Subcutaneous abdominal adipose tissue (tissue), 5 donors: ENCODE results near the gene LMO1.

Experiments
- H3K27ac ChIP-seq: one replicate; pipeline ENCODE4 v1.7.0; 2013; ENCODE audit warnings: low read depth, mild to moderate bottlenecking, inconsistent platforms, low read length, moderate library complexity
- H3K27me3 ChIP-seq, 5 donors: one replicate each; pipeline ENCODE4 v1.7.0; 2013; ENCODE audit warnings: low read length in 5 of 5, inconsistent platforms in 1 of 5; ENCODE audit not compliant: control insufficient read depth in 5 of 5, insufficient read depth in 4 of 5
- H3K36me3 ChIP-seq, 5 donors: one replicate each; pipeline ENCODE4 v1.7.0; 2013; ENCODE audit warnings: low read length in 5 of 5; ENCODE audit not compliant: control insufficient read depth in 5 of 5, insufficient read depth in 5 of 5
- H3K4me1 ChIP-seq, 5 donors: one replicate each; pipeline ENCODE4 v1.7.0; 2013; ENCODE audit warnings: low read length in 5 of 5, mild to moderate bottlenecking in 3 of 5, moderate library complexity in 1 of 5; ENCODE audit not compliant: control insufficient read depth in 5 of 5, insufficient read depth in 5 of 5
- H3K4me3 ChIP-seq, 5 donors: one replicate each; pipeline ENCODE4 v1.7.0; 2013; ENCODE audit warnings: low read length in 5 of 5, low read depth in 1 of 5
- H3K9ac ChIP-seq, 5 donors: one replicate each; pipeline ENCODE4 v1.7.0; 2013; ENCODE audit warnings: low read length in 5 of 5, mild to moderate bottlenecking in 4 of 5, moderate library complexity in 3 of 5
- H3K9me3 ChIP-seq, 5 donors: one replicate each; pipeline ENCODE4 v1.7.0; 2013; ENCODE audit warnings: low read length in 5 of 5; ENCODE audit not compliant: control insufficient read depth in 5 of 5
- donor health status: healthy.
- donor health status: healthy.
- donor health status: healthy.
- donor health status: healthy.
- donor health status: healthy.

Gene LMO1

GRCh38 chr11:8230178-8230859 lies 33.4 kb downstream of the LMO1 start:
- Histone ChIP-seq H3K36me3 (no peaks in the 10 kb centered on the region), H3K27me3 (peaks cover 0 to 10% (median 0%) of the 10 kb centered on the region in 5 donors), H3K27ac (no peak overlapping the region), H3K4me1 (peaks cover 0 to 5% (median 5%) of the 10 kb centered on the region in 5 donors), H3K9ac (no peak overlapping the region), H3K9me3 (no peaks in the 10 kb centered on the region), H3K4me3 (no peak overlapping the region)

GRCh38 chr11:8229299-8230177 lies 34.1 kb downstream of the LMO1 start:
- Histone ChIP-seq H3K36me3 (no peaks in the 10 kb centered on the region), H3K9ac (no peak overlapping the region), H3K4me3 (no peak overlapping the region), H3K9me3 (no peaks in the 10 kb centered on the region), H3K27ac (no peak overlapping the region), H3K4me1 (peaks cover 0 to 5% (median 5%) of the 10 kb centered on the region in 5 donors), H3K27me3 (peaks cover 0 to 10% (median 0%) of the 10 kb centered on the region in 5 donors)

GRCh38 chr11:8228231-8228630 lies 35.4 kb downstream of the LMO1 start:
- peaks cover 0 to 5% (median 5%) of the 10 kb centered on the region in 5 donors for H3K4me1 ChIP-seq
- H3K27me3 ChIP-seq, result peaks cover 0 to 8% (median 0%) of the 10 kb centered on the region in 5 donors
- no peaks in the 10 kb centered on the region for H3K36me3 ChIP-seq
- no peak overlapping the region for H3K27ac ChIP-seq
- H3K9ac ChIP-seq, result no peak overlapping the region
- H3K4me3 ChIP-seq, result no peak overlapping the region
- no peaks in the 10 kb centered on the region for H3K9me3 ChIP-seq

GRCh38 chr11:8227156-8228152 lies 36.2 kb downstream of the LMO1 start:
- Histone ChIP-seq H3K9me3 (no peaks in the 10 kb centered on the region), H3K4me1 (peaks cover 0 to 5% (median 5%) of the 10 kb centered on the region in 5 donors), H3K36me3 (no peaks in the 10 kb centered on the region), H3K9ac (no peak overlapping the region), H3K27ac (no peak overlapping the region), H3K4me3 (no peak overlapping the region), H3K27me3 (peaks cover 0 to 5% (median 0%) of the 10 kb centered on the region in 5 donors)

- no peaks in the 10 kb centered on the region for H3K9me3 ChIP-seq
- H3K27me3 ChIP-seq, result peaks cover 0 to 2% (median 0%) of the 10 kb centered on the region in 5 donors
- peaks cover 0 to 5% (median 5%) of the 10 kb centered on the region in 5 donors for H3K4me1 ChIP-seq
- no peak overlapping the region for H3K9ac ChIP-seq
- H3K4me3 ChIP-seq, result peak overlapping the region in 2 of 5 donors; percentile 28 to 36
- H3K27ac ChIP-seq, result no peak overlapping the region
- H3K36me3 ChIP-seq, result no peaks in the 10 kb centered on the region
Observed at GRCh38 chr11:8225589-8226036, 38.1 kb downstream of the LMO1 start.

GRCh38 chr11:8224711-8225110 lies 39.0 kb downstream of the LMO1 start:
- Histone ChIP-seq H3K27ac (no peak overlapping the region), H3K4me1 (peaks cover 0 to 5% (median 5%) of the 10 kb centered on the region in 5 donors), H3K4me3 (no peak overlapping the region), H3K9me3 (no peaks in the 10 kb centered on the region), H3K9ac (no peak overlapping the region), H3K27me3 (peaks cover 0 to 2% (median 0%) of the 10 kb centered on the region in 5 donors), H3K36me3 (no peaks in the 10 kb centered on the region)

GRCh38 chr11:8224161-8224591 lies 39.5 kb downstream of the LMO1 start:
- Histone ChIP-seq H3K36me3 (no peaks in the 10 kb centered on the region), H3K27ac (no peak overlapping the region), H3K27me3 (peaks cover 0 to 2% (median 0%) of the 10 kb centered on the region in 5 donors), H3K4me1 (peaks cover 0 to 5% (median 5%) of the 10 kb centered on the region in 5 donors), H3K4me3 (no peak overlapping the region), H3K9me3 (no peaks in the 10 kb centered on the region), H3K9ac (no peak overlapping the region)

GRCh38 chr11:8223513-8223900 lies 40.2 kb downstream of the LMO1 start:
- Histone ChIP-seq H3K36me3 (no peaks in the 10 kb centered on the region), H3K9ac (no peak overlapping the region), H3K4me1 (peaks cover 0 to 10% (median 6%) of the 10 kb centered on the region in 5 donors), H3K9me3 (no peaks in the 10 kb centered on the region), H3K27ac (no peak overlapping the region), H3K27me3 (peaks cover 0 to 2% (median 0%) of the 10 kb centered on the region in 5 donors), H3K4me3 (no peak overlapping the region)

GRCh38 chr11:8222820-8223512 lies 40.7 kb downstream of the LMO1 start:
- Histone ChIP-seq H3K27me3 (peaks cover 0 to 2% (median 0%) of the 10 kb centered on the region in 5 donors), H3K9ac (no peak overlapping the region), H3K4me3 (no peak overlapping the region), H3K36me3 (no peaks in the 10 kb centered on the region), H3K9me3 (no peaks in the 10 kb centered on the region), H3K4me1 (peaks cover 0 to 16% (median 11%) of the 10 kb centered on the region in 5 donors), H3K27ac (no peak overlapping the region)
